ENCODE measurements around the gene ZMYM1.
"Not testable (repeated sequence)": the region's sequence is repeated elsewhere in the genome, so short reads cannot be mapped to it uniquely, and the experiment has no call there.

ZMYM1 gene

GRCh38 chr1:35080171-35080854 lies 1.1 kb downstream of the ZMYM1 start:
- DNase-seq: no peak

- DNase-seq: no peak
Measured at GRCh38 chr1:35085421-35085820, 6.2 kb downstream of the ZMYM1 start.

GRCh38 chr1:35097224-35097623 lies 18.0 kb downstream of the ZMYM1 start:
- DNase-seq: no peak

- DNase-seq: no peak
Measured at GRCh38 chr1:35111106-35111505, 31.9 kb downstream of the ZMYM1 start.

- DNase-seq: no peak
Measured at GRCh38 chr1:35112668-35113067, 33.5 kb downstream of the ZMYM1 start.

GRCh38 chr1:35115459-35116383 lies 36.5 kb downstream of the ZMYM1 start:
- no peak for DNase-seq

GRCh38 chr1:35120458-35121133 lies 41.4 kb downstream of the ZMYM1 start:
- no peak for DNase-seq

GRCh38 chr1:35122311-35122710 lies 43.1 kb downstream of the ZMYM1 start:
- DNase-seq: no peak

GRCh38 chr1:35126546-35126945 lies 47.4 kb downstream of the ZMYM1 start:
- DNase-seq: no peak

GRCh38 chr1:35129080-35129479 lies 49.9 kb downstream of the ZMYM1 start:
- DNase-seq: no peak

GRCh38 chr1:35136780-35137179 lies 57.6 kb downstream of the ZMYM1 start:
- DNase-seq: no peak

GRCh38 chr1:35137590-35137989 lies 58.4 kb downstream of the ZMYM1 start:
- not testable (repeated sequence) for DNase-seq

- not testable (repeated sequence) for DNase-seq
Measured at GRCh38 chr1:35142294-35142693, 63.1 kb downstream of the ZMYM1 start.

- DNase-seq: not testable (repeated sequence)
Measured at GRCh38 chr1:35142728-35143127, 63.5 kb downstream of the ZMYM1 start.

- no peak for DNase-seq
Measured at GRCh38 chr1:35143737-35144508, 64.7 kb downstream of the ZMYM1 start.

- DNase-seq: not testable (repeated sequence)
Measured at GRCh38 chr1:35145892-35146549, 66.8 kb downstream of the ZMYM1 start.

- no peak for DNase-seq
Measured at GRCh38 chr1:35151220-35151619, 72.0 kb downstream of the ZMYM1 start.

GRCh38 chr1:35164893-35165292 lies 85.7 kb downstream of the ZMYM1 start:
- DNase-seq: no peak
